Measurements from ENCODE around the gene FYB1.

DNA sequence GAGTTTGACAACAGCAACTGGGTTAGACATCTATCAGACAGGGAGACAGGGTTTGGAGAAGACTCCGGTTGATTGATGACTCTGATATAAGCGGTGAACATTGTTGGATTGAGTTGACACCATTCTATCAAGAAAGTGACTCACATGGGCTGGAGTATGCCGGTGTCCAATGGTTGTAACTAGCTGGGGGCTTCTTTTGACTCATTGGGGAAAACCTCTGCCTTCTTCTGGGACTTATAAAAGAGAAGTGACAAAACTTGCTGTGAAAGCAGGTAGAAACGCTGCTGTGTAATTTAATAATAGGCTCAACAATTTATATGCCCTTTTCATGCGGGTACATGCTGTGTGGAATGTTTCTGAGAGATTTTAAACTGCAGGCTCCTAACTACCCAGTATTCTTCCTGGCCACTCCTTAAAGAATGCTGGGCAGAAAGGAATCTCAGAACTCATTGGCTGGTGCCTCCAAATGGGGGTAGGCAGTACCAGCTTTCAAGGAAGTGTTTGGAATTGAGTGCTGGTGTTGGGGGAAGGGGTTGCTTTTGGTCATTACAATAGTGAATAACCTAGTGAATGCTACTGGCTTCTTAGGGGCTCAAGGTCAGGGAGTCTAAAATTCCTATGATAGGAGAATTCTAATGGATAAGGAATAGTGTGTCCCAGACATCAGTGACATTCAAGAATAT is 43.9 kb downstream of the FYB1 start:
- TF ChIP-seq, protein P1, sequence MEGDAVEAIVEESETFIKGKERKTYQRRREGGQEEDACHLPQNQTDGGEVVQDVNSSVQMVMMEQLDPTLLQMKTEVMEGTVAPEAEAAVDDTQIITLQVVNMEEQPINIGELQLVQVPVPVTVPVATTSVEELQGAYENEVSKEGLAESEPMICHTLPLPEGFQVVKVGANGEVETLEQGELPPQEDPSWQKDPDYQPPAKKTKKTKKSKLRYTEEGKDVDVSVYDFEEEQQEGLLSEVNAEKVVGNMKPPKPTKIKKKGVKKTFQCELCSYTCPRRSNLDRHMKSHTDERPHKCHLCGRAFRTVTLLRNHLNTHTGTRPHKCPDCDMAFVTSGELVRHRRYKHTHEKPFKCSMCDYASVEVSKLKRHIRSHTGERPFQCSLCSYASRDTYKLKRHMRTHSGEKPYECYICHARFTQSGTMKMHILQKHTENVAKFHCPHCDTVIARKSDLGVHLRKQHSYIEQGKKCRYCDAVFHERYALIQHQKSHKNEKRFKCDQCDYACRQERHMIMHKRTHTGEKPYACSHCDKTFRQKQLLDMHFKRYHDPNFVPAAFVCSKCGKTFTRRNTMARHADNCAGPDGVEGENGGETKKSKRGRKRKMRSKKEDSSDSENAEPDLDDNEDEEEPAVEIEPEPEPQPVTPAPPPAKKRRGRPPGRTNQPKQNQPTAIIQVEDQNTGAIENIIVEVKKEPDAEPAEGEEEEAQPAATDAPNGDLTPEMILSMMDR (IDR thresholded peaks at IDR 0.05), result no peak
- TF ChIP-seq POLR2A (IDR thresholded peaks at IDR 0.05), result no peak
